Neural crest cell (in vitro differentiated cells): ENCODE results near the gene CD160. TPM values are rescaled to one million over a fixed set of nuclear protein-coding genes. Genes with fewer than 3 reads are reported as not detected.

Experiments
- DNase-seq: peaks from one replicate; pipeline ENCODE4 v3.0.0; 2021; ENCODE audit warnings: low read depth, mixed read lengths, low spot score
- H3K27ac Mint-ChIP-seq: one replicate; pipeline ENCODE4 v1.8.0; 2021; ENCODE audit warnings: mild to moderate bottlenecking, mixed read lengths; ENCODE audit not compliant: unreplicated experiment
- H3K27me3 Mint-ChIP-seq: 2 replicates; pipeline ENCODE4 v1.8.0; 2021; ENCODE audit warnings: low read depth, mild to moderate bottlenecking, mixed read lengths
- H3K36me3 Mint-ChIP-seq: 2 replicates; pipeline ENCODE4 v1.8.0; 2021; ENCODE audit warnings: low read depth, mild to moderate bottlenecking, mixed read lengths
- H3K4me1 Mint-ChIP-seq: 2 replicates; pipeline ENCODE4 v1.8.0; 2021; ENCODE audit warnings: mixed read lengths
- H3K4me3 Mint-ChIP-seq: one replicate; pipeline ENCODE4 v1.8.0; 2021; ENCODE audit warnings: mild to moderate bottlenecking, mixed read lengths
- H3K9me3 Mint-ChIP-seq: 2 replicates; pipeline ENCODE4 v1.8.0; 2021; ENCODE audit warnings: mixed read lengths
- total RNA-seq: library from RNA; stranded (reverse); gene quantifications from 2 replicates; pipeline ENCODE4 v1.2.1, GENCODE V29; 2021
- TF ChIP-seq, protein P1 (sequence below): fragments of 200-600 bp; sonication (generic); conservative IDR thresholded peaks from 2 replicates; pipeline ENCODE4 v1.5.0; 2021; ENCODE audit warnings: antibody characterized with exemption, mild to moderate bottlenecking

Gene CD160
- total RNA-seq, 1 donor from 2014 or later: not detected

DNA sequence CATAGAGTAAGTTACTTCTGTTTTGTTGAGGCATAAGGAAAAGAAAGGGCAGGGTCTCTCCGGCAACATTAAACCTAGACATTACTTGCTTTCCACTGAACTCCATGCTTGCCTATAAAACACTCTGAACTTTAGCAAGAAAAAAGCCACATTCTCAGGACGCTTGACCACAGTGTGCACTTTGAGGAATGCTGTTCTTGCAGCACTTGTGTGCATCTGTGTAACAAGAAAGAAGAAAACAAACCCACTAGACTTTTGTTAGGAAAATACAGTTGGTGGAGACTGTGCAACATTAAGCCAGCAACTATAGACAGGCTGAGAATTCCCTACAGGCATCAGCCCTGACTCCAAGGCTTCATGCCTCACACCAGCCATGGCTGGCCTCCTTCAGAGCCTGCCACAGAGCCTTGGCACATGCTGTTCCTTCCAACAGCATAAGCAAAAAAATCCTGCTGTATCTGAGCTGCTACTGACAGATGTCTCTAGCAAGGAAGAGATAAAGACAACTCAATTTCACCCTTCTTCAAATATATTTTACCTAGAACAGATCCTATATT is 17.9 kb upstream of the CD160 start:
- no peak for DNase-seq
- Mint-ChIP-seq H3K4me3 (no peak overlapping the region), H3K9me3 (no peaks in the 10 kb centered on the region), H3K4me1 (no peaks in the 10 kb centered on the region), H3K27ac (no peak overlapping the region), H3K36me3 (no peaks in the 10 kb centered on the region), H3K27me3 (no peaks in the 10 kb centered on the region)
- TF ChIP-seq, protein P1, sequence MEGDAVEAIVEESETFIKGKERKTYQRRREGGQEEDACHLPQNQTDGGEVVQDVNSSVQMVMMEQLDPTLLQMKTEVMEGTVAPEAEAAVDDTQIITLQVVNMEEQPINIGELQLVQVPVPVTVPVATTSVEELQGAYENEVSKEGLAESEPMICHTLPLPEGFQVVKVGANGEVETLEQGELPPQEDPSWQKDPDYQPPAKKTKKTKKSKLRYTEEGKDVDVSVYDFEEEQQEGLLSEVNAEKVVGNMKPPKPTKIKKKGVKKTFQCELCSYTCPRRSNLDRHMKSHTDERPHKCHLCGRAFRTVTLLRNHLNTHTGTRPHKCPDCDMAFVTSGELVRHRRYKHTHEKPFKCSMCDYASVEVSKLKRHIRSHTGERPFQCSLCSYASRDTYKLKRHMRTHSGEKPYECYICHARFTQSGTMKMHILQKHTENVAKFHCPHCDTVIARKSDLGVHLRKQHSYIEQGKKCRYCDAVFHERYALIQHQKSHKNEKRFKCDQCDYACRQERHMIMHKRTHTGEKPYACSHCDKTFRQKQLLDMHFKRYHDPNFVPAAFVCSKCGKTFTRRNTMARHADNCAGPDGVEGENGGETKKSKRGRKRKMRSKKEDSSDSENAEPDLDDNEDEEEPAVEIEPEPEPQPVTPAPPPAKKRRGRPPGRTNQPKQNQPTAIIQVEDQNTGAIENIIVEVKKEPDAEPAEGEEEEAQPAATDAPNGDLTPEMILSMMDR: no peak

DNA sequence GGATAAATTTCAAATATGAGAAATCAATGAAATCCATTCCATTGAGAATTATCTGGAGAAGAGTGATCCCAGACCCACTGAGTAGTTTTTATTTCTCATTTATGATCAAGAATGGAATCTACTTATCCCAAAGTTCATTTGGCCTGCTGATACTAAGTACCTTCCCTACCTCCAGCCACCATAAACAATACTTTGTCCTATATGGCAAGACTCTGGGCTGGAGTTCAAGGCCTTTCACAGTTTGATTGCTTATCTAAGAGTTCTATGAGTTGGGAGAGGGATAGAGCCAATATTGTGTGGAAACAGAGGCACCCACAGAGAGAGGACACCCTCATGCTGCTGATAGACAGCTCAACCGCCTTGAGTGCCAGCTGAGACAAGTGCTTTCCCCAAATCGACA is 17.2 kb upstream of the CD160 start:
- DNase-seq: no peak
- no peak overlapping the region for H3K4me3 Mint-ChIP-seq
- TF ChIP-seq, protein P1: no peak
- H3K27me3 Mint-ChIP-seq: no peaks in the 10 kb centered on the region
- H3K27ac Mint-ChIP-seq: no peak overlapping the region
- H3K4me1 Mint-ChIP-seq: no peaks in the 10 kb centered on the region
- no peaks in the 10 kb centered on the region for H3K9me3 Mint-ChIP-seq
- no peaks in the 10 kb centered on the region for H3K36me3 Mint-ChIP-seq

DNA sequence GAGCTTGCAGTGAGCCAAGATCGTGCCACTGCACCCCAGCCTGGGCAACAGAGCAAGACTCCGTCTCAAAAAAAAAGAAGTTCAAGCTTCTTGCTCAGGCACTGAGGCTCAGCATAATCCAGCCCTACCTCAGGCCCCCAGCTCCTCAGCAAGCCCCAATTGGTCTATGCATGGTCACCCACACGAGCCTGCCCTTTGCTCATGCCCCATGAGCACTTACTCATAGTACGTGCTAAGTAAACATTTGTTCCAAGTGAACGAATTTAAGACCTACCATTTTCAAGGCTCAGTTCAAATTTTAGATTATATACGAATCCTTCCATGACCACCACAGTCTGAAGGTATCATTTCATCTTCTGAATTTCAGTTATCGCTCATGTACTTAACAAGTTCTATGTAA is 16.5 kb upstream of the CD160 start:
- no peaks in the 10 kb centered on the region for H3K36me3 Mint-ChIP-seq
- no peaks in the 10 kb centered on the region for H3K9me3 Mint-ChIP-seq
- no peak overlapping the region for H3K4me3 Mint-ChIP-seq
- DNase-seq: no peak
- TF ChIP-seq, protein P1: no peak
- no peak overlapping the region for H3K27ac Mint-ChIP-seq
- peaks cover under 1% of the 10 kb centered on the region for H3K4me1 Mint-ChIP-seq
- no peaks in the 10 kb centered on the region for H3K27me3 Mint-ChIP-seq

DNA sequence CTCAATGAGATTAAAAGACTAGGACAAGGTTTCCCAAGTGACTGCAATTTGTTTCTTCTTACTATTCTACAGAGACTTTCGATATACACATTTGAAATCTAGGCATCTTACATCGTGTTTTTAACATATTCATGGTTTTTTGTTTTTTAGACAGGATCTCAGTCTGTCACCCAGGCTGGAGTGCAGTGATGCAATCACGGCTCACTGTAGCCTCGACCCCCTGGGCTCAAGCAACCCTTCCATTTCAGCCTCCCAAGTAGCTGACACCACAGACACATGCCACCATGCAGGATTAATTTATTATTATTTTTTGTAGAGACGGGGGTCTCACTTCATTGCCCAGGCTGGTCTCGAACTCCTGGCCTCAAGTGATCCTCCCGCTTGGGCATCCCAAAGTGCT is 13.7 kb upstream of the CD160 start:
- Mint-ChIP-seq H3K36me3 (no peaks in the 10 kb centered on the region), H3K27ac (no peak overlapping the region), H3K9me3 (no peaks in the 10 kb centered on the region), H3K4me1 (peaks cover 6% of the 10 kb centered on the region), H3K27me3 (no peaks in the 10 kb centered on the region), H3K4me3 (no peak overlapping the region)
- no peak for DNase-seq
- TF ChIP-seq, protein P1: no peak

DNA sequence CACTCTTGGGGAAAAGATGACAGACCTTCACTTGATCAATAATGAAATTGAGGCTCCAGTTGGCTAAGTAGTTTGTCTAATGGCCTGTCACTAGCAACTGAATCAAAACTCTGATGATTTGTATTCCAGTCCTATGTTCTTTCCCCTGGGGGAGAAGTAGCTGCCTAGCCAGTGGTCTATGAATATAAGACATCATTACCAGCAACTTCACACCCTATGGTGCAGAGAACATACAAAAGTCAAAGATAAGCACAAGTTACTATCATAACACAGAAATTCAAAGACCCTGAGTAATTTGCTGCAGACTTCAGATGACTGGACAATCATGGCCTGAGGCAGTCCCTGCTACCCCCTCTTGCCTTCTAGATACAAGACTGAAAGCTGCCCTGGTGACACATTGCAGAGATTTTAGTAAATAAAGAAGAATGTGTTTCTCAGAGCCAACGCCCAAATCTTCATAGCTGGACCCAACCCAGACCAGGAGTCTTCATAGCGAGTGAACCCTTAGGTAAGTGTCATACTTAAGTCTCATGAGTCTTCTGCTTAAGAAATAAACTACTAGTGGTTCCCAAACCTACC is 13.1 kb upstream of the CD160 start:
- Mint-ChIP-seq H3K27ac (no peak overlapping the region), H3K27me3 (no peaks in the 10 kb centered on the region), H3K4me3 (no peak overlapping the region), H3K9me3 (no peaks in the 10 kb centered on the region), H3K4me1 (peaks cover 6% of the 10 kb centered on the region), H3K36me3 (no peaks in the 10 kb centered on the region)
- TF ChIP-seq, protein P1: no peak
- DNase-seq: no peak
